ENCODE data around the gene KCTD6.

GRCh38 chr3:58534592-58535494, 42.9 kb downstream of the KCTD6 start:
- no peak for TF ChIP-seq CTCF (IDR thresholded peaks at IDR 0.05)
- TF ChIP-seq POLR2A (IDR thresholded peaks at IDR 0.05): no peak
- no peak for TF ChIP-seq POLR2AphosphoS5 (IDR thresholded peaks at IDR 0.05)
